GM18520 (cell line): Measurements from ENCODE around the gene COL2A1.

Experiments
- ATAC-seq: cut with Tn5 transposase; IDR thresholded peaks from one replicate; pipeline ENCODE4 v1.9.1; 2021; ENCODE audit not compliant: unreplicated experiment

COL2A1 gene

DNA sequence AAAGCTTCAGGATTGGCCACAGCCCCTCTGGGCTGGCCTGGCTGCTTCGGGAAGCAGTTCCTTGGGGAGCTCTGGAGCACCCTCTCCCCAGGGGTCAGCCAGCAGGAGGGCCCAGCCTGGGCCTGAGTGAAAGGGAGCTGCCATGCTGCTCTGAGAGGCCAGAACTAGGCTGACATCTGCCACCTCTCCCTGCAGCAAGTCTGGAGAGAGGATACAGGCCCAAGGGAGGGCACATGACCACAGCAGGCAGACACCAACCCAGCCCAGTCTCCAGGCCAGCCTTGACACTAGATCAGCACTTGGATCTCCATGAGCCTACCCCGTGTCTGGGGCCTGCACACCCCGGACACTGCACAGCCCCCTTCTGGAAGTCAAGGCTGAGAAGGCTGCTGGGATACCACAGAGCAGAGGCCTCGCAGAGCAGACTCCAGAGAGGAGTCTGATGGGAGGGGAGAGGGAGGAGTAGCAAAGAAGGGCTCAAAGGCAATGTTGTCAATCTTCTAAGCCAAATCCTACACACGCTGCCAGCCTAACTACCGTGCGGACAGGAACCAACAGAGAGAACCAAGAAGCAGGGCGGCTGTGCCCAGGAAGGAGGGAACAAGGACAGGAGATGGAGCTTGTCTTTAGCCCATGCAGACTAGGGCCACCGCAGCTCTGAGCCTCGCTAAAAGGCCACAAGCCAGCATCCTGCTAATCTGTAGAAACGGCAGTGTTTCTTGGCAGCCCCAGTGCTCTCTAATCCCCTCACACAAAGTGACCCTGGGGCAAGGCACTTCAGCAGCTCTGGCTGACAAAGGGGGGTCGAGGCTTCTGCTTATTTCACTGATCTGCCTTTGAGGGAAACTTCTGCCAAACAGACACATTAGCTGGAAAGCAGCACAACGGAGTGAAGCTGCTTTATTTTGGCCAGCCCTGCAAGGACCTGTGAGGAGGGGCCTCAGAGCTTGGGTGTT lies 12.9 kb downstream of the COL2A1 start:
- ATAC-seq = no peak

GRCh38 chr12:47990351-47991105 lies 13.7 kb downstream of the COL2A1 start:
- peak; percentile 66 for ATAC-seq

DNA sequence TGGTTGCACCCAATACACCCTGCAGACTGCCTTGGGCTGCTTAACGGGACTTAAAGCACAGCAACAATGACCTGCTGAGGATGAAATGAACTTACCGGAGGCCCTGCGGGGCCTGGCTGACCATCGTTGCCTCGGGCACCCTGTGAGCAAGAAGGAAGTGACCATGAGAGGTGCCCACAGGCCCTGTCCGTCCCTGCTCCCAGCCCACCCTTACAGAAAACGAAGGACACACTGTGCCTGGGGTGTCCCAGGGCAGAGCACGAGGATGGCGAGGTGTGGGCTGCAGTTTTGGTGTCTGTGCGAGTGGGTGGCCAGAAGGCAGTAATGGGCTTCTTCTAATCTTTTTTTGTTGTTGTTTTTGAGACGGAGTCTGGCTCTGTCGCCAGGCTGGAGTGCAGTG lies 14.6 kb downstream of the COL2A1 start:
- no peak for ATAC-seq

- no peak for ATAC-seq
Observed at GRCh38 chr12:47989023-47989417, 15.3 kb downstream of the COL2A1 start.

- no peak for ATAC-seq
Observed at GRCh38 chr12:47988073-47989022, 15.9 kb downstream of the COL2A1 start.

DNA sequence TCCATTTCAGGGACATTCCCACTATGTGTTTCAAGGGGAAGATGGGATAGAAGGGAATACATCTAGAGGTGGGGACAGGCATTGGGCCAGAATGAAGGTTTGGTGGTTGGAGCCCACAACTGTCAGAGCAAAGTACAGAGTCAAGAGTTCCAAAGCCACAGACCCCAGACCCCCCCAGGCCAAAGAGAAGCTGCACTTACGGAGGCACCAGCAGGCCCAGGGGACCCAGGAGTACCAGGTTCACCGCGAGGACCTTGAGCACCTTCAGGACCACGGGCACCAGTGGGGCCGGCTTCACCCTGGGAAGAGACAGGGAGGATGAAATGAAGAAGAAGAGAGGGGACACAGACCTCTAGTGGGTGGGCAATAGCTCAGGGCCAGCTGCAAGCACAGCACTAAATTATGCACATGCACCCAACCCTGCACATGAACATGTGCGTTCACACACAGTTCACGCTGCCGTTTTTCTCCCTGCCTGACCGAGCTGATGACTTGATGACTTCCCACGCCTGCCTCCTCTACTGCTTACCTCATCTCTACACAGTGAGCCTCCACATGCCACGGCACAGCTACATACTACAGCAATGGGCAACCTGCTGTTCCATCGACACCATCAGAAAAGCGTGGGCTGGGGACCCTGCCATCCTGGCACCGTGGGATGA lies 16.7 kb downstream of the COL2A1 start:
- ATAC-seq = no peak

DNA sequence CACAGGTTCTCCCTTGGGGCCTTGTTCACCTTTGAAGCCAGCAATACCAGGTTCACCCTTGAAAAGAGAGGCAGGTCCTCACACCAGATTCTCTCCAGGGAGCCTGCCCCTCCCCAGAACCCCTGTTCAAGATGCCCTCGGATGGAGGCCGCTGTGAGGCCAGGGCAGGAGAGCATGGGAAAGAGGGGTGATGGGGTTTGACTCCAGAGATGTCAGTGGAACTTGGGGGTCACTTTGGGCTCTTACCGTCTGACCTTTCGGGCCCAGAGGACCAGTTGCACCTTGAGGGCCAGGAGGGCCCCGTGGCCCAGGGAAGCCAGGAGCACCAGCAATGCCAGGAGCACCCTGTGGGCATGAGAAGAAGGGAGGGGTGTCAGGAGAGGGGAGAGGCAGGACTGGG lies 17.4 kb downstream of the COL2A1 start:
- no peak for ATAC-seq

DNA sequence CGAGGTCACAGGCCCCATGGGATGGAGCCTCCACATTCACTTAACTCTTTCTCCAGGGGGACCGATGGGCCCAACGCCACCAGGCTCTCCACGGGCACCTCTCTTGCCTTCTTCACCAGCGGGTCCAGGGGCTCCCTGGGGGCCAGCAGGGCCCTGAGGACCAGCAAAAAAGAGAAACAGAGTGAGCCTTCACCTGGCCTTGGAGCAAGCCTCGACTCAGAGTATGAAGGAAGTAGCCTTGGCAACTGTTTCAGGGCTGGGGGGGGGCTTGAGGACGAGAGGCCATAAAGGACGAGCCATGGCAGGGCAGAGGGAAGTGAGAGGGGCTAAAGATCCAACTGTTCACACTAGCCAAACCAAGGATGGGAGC lies 18.0 kb downstream of the COL2A1 start:
- ATAC-seq = no peak

GRCh38 chr12:47985596-47986290 lies 18.5 kb downstream of the COL2A1 start:
- ATAC-seq = no peak

- no peak for ATAC-seq
Observed at GRCh38 chr12:47984331-47984801, 19.9 kb downstream of the COL2A1 start.

GRCh38 chr12:47983541-47984115 lies 20.6 kb downstream of the COL2A1 start:
- ATAC-seq = no peak

DNA sequence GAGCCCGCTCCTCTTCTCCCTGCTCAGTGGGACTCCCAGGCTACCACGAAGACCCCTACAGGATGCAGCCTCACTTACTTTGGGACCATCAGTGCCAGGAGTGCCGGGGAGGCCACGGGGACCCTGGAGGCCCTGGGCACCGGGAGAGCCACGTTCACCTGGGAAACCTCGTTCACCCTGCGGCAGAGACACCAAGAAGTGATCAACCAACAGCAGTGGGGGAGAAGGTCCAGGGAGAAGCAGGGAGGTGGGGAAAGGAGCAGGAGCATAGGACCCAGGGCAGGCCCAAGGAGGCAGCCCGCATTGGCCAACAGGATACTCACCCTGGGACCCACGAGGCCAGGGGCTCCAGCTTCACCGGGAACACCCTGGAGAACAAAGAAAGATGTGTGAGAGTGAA lies 21.5 kb downstream of the COL2A1 start:
- no peak for ATAC-seq

GRCh38 chr12:47982311-47982710 lies 22.0 kb downstream of the COL2A1 start:
- ATAC-seq = no peak

GRCh38 chr12:47981496-47982260 lies 22.6 kb downstream of the COL2A1 start:
- no peak for ATAC-seq

- ATAC-seq = no peak
Observed at GRCh38 chr12:47980779-47981495, 23.3 kb downstream of the COL2A1 start.

DNA sequence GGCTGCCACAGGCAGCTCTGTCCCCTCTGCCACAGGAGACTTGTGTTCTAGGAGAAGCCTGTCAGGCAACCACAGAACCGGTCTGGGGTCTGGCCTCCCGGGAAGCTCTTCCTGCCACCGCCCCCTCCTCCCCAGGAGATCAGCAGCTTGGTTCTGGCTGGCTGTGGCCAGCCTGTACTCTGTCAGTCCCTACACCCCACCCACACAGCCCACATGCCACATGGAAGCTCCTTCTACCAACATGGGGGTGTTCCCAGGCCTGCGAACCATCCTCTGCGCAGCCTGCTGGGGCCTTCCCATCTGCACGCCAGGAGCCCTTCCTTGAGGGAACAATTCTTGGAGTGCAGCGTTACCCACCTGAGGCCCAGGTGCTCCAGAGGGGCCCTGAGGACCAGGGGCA lies 24.1 kb downstream of the COL2A1 start:
- ATAC-seq = no peak

GRCh38 chr12:47979686-47980085 lies 24.6 kb downstream of the COL2A1 start:
- ATAC-seq = no peak

DNA sequence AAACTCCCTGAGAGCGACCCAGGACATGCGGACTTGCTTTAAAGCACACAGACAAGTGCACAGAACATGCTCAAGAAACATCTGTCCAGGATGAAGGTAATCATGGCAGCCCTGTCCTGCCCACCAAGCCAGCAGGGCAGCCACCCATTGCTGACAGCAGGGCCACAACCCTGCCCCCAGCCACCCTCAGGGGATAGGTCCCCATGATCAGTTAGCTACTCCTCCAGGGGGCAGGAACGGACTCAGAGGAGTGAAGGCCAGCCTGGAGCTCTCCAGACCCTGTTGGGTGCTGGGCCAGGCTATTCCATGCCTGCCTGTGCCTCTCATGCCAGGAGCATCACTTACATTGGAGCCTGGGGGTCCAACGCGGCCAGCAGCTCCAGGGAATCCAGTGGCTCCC lies 25.1 kb downstream of the COL2A1 start:
- no peak for ATAC-seq
